ENCODE measurements around the gene GFOD1. TPM values are rescaled to one million over a fixed set of nuclear protein-coding genes. Genes with fewer than 3 reads are reported as not detected.

GFOD1 gene
- total and polyA plus RNA-seq, 2 donors (not counting 1 experiment from before 2014, with no cell fraction given), result 10.5 to 25.3 TPM

- Histone ChIP-seq H3K9me3 (ENCODE audit: control insufficient read depth, insufficient read depth, low read depth, low read length) (no peaks in the 10 kb centered on the region), H3K4me3 (replicated peaks in 1 of 4; ENCODE audit: control extremely low read depth in 1 of 4, insufficient read depth in 1 of 4, low read depth in 3 of 4, low read length in 4 of 4) (no peak overlapping the region), H3K4me1 (ENCODE audit: control insufficient read depth, extremely low read depth, insufficient read depth, low read length) (no peaks in the 10 kb centered on the region), H3K9ac (ENCODE audit: insufficient read depth, low read length) (no peak overlapping the region), H3K27ac (ENCODE audit: insufficient read depth, low read length) (no peak overlapping the region), H3K36me3 (ENCODE audit: control insufficient read depth, insufficient read depth, low read length) (no peaks in the 10 kb centered on the region), H3K4me2 (ENCODE audit: extremely low read depth, insufficient read depth, low read length) (no peak overlapping the region), H3K27me3 (ENCODE audit: control insufficient read depth, insufficient read depth, low read length) (no peaks in the 10 kb centered on the region), H4K20me1 (ENCODE audit: control insufficient read depth, extremely low read depth, insufficient read depth, low read length) (no peaks in the 10 kb centered on the region), H3K79me2 (ENCODE audit: control insufficient read depth, insufficient read depth, low read length) (peaks cover 6% of the 10 kb centered on the region), H2AFZ (ENCODE audit: low read length) (no peak overlapping the region)
- no peak for DNase-seq (ENCODE audit: low read depth in 2 of 2)
- TF ChIP-seq EZH2 (IDR thresholded peaks at IDR 0.05; ENCODE audit: low read length, missing control alignments) (no peak), CTCF (conservative IDR thresholded peaks at IDR 0.05 in 1 of 2, IDR thresholded peaks at IDR 0.05 in 1 of 2; ENCODE audit: low read depth in 1 of 2, low read length in 2 of 2) (no peak)
These were observed 8.9 kb downstream of the GFOD1 start for GRCh38 chr6:13478525-13478966.

- Histone ChIP-seq H3K36me3 (ENCODE audit: control insufficient read depth, insufficient read depth, low read length) (no peaks in the 10 kb centered on the region), H3K9me3 (ENCODE audit: control insufficient read depth, insufficient read depth, low read depth, low read length) (no peaks in the 10 kb centered on the region), H3K9ac (ENCODE audit: insufficient read depth, low read length) (no peak overlapping the region), H3K27ac (ENCODE audit: insufficient read depth, low read length) (no peak overlapping the region), H3K27me3 (ENCODE audit: control insufficient read depth, insufficient read depth, low read length) (no peaks in the 10 kb centered on the region), H2AFZ (ENCODE audit: low read length) (no peak overlapping the region), H3K4me2 (ENCODE audit: extremely low read depth, insufficient read depth, low read length) (no peak overlapping the region), H3K79me2 (ENCODE audit: control insufficient read depth, insufficient read depth, low read length) (peaks cover 2% of the 10 kb centered on the region), H4K20me1 (ENCODE audit: control insufficient read depth, extremely low read depth, insufficient read depth, low read length) (no peaks in the 10 kb centered on the region), H3K4me3 (replicated peaks in 1 of 4; ENCODE audit: control extremely low read depth in 1 of 4, insufficient read depth in 1 of 4, low read depth in 3 of 4, low read length in 4 of 4) (no peak overlapping the region), H3K4me1 (ENCODE audit: control insufficient read depth, extremely low read depth, insufficient read depth, low read length) (peaks cover 6% of the 10 kb centered on the region)
- no peak for DNase-seq (ENCODE audit: low read depth in 2 of 2)
- TF ChIP-seq EZH2 (IDR thresholded peaks at IDR 0.05; ENCODE audit: low read length, missing control alignments) (no peak), CTCF (conservative IDR thresholded peaks at IDR 0.05 in 1 of 2, IDR thresholded peaks at IDR 0.05 in 1 of 2; ENCODE audit: low read depth in 1 of 2, low read length in 2 of 2) (no peak)
These were observed 12.6 kb downstream of the GFOD1 start for GRCh38 chr6:13474787-13475186.

- Histone ChIP-seq H3K36me3 (ENCODE audit: control insufficient read depth, insufficient read depth, low read length) (no peaks in the 10 kb centered on the region), H3K27ac (ENCODE audit: insufficient read depth, low read length) (no peak overlapping the region), H3K4me2 (ENCODE audit: extremely low read depth, insufficient read depth, low read length) (no peak overlapping the region), H4K20me1 (ENCODE audit: control insufficient read depth, extremely low read depth, insufficient read depth, low read length) (no peaks in the 10 kb centered on the region), H3K4me1 (ENCODE audit: control insufficient read depth, extremely low read depth, insufficient read depth, low read length) (peaks cover 6% of the 10 kb centered on the region), H3K9ac (ENCODE audit: insufficient read depth, low read length) (no peak overlapping the region), H3K27me3 (ENCODE audit: control insufficient read depth, insufficient read depth, low read length) (no peaks in the 10 kb centered on the region), H3K79me2 (ENCODE audit: control insufficient read depth, insufficient read depth, low read length) (peaks cover 2% of the 10 kb centered on the region), H2AFZ (ENCODE audit: low read length) (no peak overlapping the region), H3K4me3 (replicated peaks in 1 of 4; ENCODE audit: control extremely low read depth in 1 of 4, insufficient read depth in 1 of 4, low read depth in 3 of 4, low read length in 4 of 4) (no peak overlapping the region), H3K9me3 (ENCODE audit: control insufficient read depth, insufficient read depth, low read depth, low read length) (no peaks in the 10 kb centered on the region)
- TF ChIP-seq CTCF (conservative IDR thresholded peaks at IDR 0.05 in 1 of 2, IDR thresholded peaks at IDR 0.05 in 1 of 2; ENCODE audit: low read depth in 1 of 2, low read length in 2 of 2) (no peak), EZH2 (IDR thresholded peaks at IDR 0.05; ENCODE audit: low read length, missing control alignments) (no peak)
- no peak for DNase-seq (ENCODE audit: low read depth in 2 of 2)
These were observed 13.0 kb downstream of the GFOD1 start for GRCh38 chr6:13474360-13474759.

Measured in fibroblast of lung (primary cell).